IPS-NIHi7 (cell line): Measurements from ENCODE around the gene IL5.
"Not testable (repeated sequence)": the region's sequence is repeated elsewhere in the genome, so short reads cannot be mapped to it uniquely, and the experiment has no call there.

Source experiments
- DNase-seq: peaks from one replicate; pipeline ENCODE4 v3.0.0; 2012; ENCODE audit warnings: mixed read lengths; ENCODE audit errors: extremely low spot score

IL5 gene

GRCh38 chr5:132528866-132529634, 14.3 kb downstream of the IL5 start:
- DNase-seq: no peak

- no peak for DNase-seq
Measured at GRCh38 chr5:132528021-132528420, 15.3 kb downstream of the IL5 start.

GRCh38 chr5:132526974-132527564, 16.3 kb downstream of the IL5 start:
- DNase-seq: no peak

DNA sequence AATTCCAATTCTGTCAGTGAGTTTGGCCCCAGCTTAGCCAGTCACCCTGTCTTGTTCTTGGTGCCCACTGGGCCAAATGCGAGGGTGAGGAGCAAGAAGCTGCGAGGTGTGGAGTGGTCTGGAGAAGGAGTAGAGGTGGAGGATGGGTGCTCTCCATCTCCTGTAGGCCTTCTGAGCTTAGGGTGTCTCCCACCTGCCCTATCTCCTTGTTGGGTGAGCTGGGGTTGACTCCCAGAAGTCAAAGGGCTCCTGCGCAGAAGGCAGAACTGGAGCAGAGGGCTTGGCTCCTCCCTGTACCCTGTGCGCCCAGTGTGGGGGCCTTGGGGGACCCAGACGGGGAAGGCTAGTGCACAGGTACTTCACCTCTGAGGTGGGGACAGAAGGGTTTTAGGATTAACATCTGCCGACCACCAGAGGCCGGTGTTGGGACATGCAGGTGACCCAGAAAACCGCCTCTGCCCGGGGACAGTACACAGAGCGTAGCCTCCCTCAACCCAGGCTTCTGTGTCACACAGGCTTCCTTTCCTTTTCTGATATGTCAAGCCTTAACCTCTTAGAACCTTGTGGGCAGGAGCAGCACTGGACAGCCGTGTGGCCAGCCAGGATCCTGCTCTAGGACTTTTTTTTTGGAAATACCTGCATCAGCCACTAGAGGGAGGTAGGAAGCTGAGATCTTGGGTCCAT, 16.9 kb downstream of the IL5 start:
- peak; percentile 77 for DNase-seq

DNA sequence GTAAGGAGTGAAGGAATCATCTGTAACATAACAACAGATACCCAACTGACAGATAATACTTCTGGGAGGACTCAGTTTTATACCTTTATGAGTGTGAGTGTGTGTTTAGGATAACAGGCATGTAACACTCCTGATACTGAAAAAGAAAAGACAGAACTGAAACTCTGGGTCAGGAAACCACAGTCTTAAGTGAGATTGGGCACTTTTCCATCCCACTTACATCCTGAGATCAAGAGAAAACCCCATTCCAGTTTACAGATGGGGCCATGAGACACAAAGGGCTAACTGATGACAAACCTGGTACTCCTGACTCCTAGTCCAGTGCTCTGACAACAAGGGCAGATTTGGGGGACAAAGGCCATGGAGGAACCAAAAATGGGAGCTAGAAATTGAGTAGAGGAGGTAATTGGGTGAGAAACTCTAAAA, 18.0 kb downstream of the IL5 start:
- DNase-seq: no peak

DNA sequence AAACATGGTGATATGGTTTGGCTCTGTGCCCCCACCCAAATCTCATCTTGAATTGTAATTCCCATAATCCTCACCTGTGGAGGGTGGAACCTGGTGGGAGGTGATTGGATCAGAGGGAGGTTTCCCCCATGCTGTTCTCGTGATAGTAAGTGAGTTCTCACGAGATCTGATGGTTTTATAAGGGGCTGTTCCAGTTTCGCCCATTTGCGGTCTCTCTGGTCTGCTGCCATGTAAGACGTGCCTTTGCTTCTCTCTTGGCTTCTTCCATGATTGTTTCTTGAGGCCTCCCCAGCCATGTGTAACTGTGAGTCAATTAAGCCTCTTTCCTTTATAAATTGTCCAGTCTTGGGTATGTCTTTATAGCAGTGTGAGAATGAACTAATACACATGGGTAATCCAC, 18.4 kb downstream of the IL5 start:
- not testable (repeated sequence) for DNase-seq

DNA sequence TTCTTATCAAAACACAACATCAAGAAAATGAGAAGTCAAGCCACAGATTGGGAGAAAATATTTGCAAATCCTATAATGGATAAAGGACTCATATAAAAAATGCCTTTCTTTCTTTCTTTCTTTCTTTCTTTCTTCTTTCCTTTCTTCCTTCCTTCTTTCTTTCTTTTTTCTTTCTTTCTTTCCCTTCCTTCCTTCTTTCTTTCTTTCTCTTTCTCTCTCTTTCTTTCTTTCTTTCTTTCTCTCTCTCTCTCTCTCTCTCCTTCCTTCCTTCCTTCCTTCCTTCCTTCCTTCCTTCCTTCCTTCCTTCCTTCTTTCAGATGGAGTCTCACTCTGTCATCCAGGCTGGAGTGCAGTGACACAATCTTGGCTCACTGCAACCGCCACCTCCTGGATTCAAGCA, 21.3 kb downstream of the IL5 start:
- DNase-seq: not testable (repeated sequence)

- DNase-seq: not testable (repeated sequence)
Measured at GRCh38 chr5:132513618-132514336, 29.5 kb downstream of the IL5 start.

GRCh38 chr5:132510076-132510475, 33.2 kb downstream of the IL5 start:
- DNase-seq: no peak

DNA sequence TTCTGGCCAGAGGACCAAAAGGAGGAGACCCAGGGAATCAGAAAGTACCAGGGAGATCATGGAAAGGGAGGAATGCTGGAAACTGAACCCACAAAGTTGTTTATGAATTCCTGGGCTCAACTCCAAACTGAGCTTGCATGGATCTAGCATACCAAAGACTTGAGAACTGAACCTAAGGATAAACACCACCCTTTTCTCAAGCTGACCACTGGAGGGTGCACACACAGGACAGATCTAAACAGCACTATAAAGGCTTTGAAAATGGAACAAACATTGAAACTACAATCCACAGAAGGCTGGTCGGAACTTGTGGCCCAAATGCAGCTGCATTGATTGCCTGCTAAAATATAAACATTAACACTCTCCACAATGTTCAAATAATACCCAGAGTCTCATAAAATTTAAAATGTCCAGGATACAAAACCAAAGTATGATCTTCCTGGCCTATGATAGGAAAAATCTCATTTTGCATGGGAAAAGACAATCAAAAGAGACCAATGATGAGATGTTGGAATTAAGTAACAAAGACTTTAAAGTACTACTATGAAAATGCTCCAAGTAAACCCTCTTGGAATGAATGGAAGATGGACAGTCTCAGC, 37.1 kb downstream of the IL5 start:
- DNase-seq: peak; percentile 53

GRCh38 chr5:132505641-132506040, 37.7 kb downstream of the IL5 start:
- DNase-seq: no peak

DNA sequence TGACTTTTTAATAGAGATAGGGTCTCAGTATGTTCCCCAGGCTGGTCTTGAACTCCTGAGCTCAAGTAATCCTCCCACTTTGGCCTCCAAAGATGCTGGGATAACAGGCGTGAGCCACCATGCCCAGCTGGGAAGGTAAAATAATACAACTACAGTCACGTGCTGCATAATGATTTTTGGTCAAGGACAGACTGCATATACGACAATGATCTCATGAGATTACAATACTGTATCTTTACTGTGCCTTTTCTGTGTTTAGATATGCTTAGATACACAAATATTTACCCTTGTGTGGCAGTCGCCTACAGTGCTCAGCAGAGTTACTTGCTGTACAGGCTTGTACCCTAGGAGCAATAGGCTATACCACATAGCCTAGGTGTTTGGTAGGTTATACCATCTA, 38.6 kb downstream of the IL5 start:
- DNase-seq: no peak

DNA sequence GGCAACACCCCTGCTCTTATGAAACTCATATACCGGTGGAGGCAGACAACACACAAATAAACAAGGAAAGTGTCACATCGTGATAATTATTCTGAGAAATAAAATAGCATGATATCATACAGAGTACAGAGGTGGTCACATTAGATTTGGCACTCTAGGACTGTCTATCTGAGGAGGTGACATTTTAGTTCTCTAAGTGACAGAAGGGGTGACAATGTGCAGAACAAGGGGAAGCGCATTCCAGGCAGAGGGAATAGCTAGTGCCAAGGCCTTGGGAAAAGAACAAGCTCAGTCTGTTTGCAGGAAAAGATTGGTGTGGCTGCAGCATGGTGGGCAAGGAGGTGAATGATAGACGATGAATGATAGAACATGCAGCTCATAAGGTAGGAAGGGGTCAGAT, 40.1 kb downstream of the IL5 start:
- DNase-seq: no peak

- no peak for DNase-seq
Measured at GRCh38 chr5:132501961-132502931, 41.1 kb downstream of the IL5 start.

DNA sequence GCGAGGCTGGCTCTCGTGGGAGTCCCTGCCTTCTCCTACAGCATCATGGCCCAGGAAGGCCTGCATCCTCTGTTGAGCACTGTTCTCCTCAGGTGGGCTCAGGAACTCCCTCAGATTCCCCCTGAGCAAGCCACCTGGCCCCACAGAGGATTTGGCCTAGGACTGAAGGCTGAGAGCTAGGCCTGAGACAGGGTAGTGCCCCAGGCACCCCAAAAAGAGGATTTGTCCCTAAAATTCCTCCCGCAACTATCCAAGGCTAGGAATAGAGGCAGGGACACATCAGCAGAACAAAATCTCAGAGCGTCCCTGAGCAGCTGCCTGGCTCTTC, 41.7 kb downstream of the IL5 start:
- no peak for DNase-seq

DNA sequence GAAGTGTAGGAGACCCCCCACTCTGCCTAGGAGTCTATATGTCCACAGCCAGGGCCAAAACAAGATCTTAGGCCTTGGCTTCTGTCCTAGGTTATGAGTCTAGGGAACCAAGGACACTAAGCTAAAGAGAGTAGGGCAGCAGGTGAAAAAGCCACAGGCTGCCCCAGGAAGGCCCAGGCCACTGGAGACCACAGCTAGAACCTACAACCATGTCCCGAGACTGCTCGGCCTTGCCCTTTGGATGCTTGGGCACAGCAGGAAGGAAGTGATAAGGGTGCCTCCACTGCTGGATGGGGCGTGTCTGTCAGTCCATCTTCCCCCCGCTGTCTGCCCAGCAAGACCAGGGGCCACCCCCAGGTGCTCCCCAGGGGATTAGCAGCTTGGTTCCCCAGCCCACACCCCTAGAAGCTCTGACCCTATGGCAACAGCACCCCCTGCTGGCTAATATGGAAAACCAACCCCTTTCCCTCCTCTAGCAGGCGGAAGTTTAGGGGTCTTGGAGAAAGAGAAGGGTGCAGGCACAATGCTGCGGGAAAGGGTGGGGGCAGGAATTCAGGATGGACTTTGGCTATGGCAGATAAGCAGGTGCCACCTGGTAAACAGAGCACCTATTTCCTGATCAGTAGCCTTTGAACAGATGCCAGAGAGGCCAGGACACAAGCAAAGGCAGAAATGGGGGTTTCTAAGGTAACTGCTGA, 42.2 kb downstream of the IL5 start:
- DNase-seq: peak; percentile 79

- no peak for DNase-seq
Measured at GRCh38 chr5:132500244-132500930, 42.9 kb downstream of the IL5 start.

- no peak for DNase-seq
Measured at GRCh38 chr5:132499440-132500243, 43.7 kb downstream of the IL5 start.
